ENCODE data around the gene CTNNA3. TPM values are rescaled to one million over a fixed set of nuclear protein-coding genes. Genes with fewer than 3 reads are reported as not detected.

CTNNA3 gene
- total RNA-seq, 1 experiment from 2014 or later, result not detected

- CTCF ChIA-PET, result interaction anchor here (0.7 kb wide), 1 partner anchor 54 kb away, joined by 3 read pairs; no protein-coding TSS in a partner anchor
- TF ChIP-seq, protein P1, sequence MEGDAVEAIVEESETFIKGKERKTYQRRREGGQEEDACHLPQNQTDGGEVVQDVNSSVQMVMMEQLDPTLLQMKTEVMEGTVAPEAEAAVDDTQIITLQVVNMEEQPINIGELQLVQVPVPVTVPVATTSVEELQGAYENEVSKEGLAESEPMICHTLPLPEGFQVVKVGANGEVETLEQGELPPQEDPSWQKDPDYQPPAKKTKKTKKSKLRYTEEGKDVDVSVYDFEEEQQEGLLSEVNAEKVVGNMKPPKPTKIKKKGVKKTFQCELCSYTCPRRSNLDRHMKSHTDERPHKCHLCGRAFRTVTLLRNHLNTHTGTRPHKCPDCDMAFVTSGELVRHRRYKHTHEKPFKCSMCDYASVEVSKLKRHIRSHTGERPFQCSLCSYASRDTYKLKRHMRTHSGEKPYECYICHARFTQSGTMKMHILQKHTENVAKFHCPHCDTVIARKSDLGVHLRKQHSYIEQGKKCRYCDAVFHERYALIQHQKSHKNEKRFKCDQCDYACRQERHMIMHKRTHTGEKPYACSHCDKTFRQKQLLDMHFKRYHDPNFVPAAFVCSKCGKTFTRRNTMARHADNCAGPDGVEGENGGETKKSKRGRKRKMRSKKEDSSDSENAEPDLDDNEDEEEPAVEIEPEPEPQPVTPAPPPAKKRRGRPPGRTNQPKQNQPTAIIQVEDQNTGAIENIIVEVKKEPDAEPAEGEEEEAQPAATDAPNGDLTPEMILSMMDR (IDR thresholded peaks at IDR 0.05; ENCODE audit: unreplicated experiment), result no peak
- no peaks in the 10 kb centered on the region for H3K36me3 Mint-ChIP-seq (ENCODE audit: insufficient read depth, unreplicated experiment)
- H3K9me3 Mint-ChIP-seq (ENCODE audit: low read depth, unreplicated experiment), result no peaks in the 10 kb centered on the region
- H3K27me3 Mint-ChIP-seq (ENCODE audit: unreplicated experiment), result no peaks in the 10 kb centered on the region
- DNase-seq, result no peak
- no peak overlapping the region for H3K4me3 Mint-ChIP-seq (ENCODE audit: low read depth, unreplicated experiment)
- no TSS peak for BruUV-seq (replicated peaks)
- peaks cover 23% of the 10 kb centered on the region for H3K4me1 Mint-ChIP-seq (ENCODE audit: low read depth, unreplicated experiment)
- H3K27ac Mint-ChIP-seq (ENCODE audit: unreplicated experiment), result no peak overlapping the region
- intact Hi-C loops (cut with micrococcal nuclease; ENCODE audit: unreplicated experiment), result no loop called here
Measured at GRCh38 chr10:65907199-65907712, 1788.7 kb downstream of the CTNNA3 start.

DNA sequence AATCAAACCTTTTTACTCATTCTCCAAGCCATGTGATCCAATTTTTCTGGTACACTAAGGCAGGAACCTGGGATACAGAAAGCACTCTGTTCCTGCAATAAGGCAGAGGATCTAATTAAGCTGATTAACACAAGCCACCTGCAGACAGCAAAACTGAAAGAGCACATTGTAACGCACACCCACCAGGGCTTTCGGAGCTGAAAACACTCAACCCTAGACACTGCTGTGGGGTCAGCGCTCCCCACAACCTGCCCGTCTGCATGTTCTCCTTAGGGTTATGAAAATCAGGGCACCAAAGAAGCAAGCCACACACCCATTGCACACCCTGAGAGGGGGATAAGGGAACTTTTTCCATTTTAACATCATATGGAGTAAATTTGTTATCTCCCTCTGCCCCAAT lies 1792.4 kb downstream of the CTNNA3 start:
- intact Hi-C loops (cut with micrococcal nuclease; ENCODE audit: unreplicated experiment), result no loop called here
- Mint-ChIP-seq H3K36me3 (ENCODE audit: insufficient read depth, unreplicated experiment) (no peaks in the 10 kb centered on the region), H3K4me1 (ENCODE audit: low read depth, unreplicated experiment) (no peaks in the 10 kb centered on the region), H3K4me3 (ENCODE audit: low read depth, unreplicated experiment) (no peak overlapping the region), H3K27ac (ENCODE audit: unreplicated experiment) (no peak overlapping the region), H3K27me3 (ENCODE audit: unreplicated experiment) (no peaks in the 10 kb centered on the region), H3K9me3 (ENCODE audit: low read depth, unreplicated experiment) (no peaks in the 10 kb centered on the region)
- DNase-seq, result no peak
- TF ChIP-seq, protein P1 (IDR thresholded peaks at IDR 0.05; ENCODE audit: unreplicated experiment), result no peak
- CTCF ChIA-PET, result no interaction called here
- no TSS peak for BruUV-seq (replicated peaks)

DNA sequence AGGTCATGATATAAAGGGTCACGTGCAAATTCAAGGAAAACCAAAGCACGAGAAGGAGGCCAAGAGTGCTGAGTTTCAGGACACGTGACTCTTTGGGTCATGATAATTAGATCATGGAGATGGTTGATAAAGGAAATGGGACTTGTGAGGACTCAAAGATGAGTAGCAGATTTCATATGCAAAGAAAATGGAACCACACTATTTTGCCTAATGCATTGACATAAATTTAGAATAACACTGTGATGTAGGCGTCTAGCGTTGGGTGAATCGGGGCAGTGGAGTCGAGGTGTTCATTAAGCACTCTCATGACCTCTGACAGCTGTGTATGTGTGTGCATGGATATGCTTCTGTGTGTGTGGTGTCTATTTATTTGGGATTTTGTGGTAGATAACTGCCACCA lies 1795.7 kb downstream of the CTNNA3 start:
- CTCF ChIA-PET, result no interaction called here
- no peaks in the 10 kb centered on the region for H3K9me3 Mint-ChIP-seq (ENCODE audit: low read depth, unreplicated experiment)
- no peaks in the 10 kb centered on the region for H3K27me3 Mint-ChIP-seq (ENCODE audit: unreplicated experiment)
- no peaks in the 10 kb centered on the region for H3K36me3 Mint-ChIP-seq (ENCODE audit: insufficient read depth, unreplicated experiment)
- TF ChIP-seq, protein P1 (IDR thresholded peaks at IDR 0.05; ENCODE audit: unreplicated experiment), result no peak
- no TSS peak for BruUV-seq (replicated peaks)
- H3K27ac Mint-ChIP-seq (ENCODE audit: unreplicated experiment), result no peak overlapping the region
- H3K4me3 Mint-ChIP-seq (ENCODE audit: low read depth, unreplicated experiment), result no peak overlapping the region
- no peak for DNase-seq
- H3K4me1 Mint-ChIP-seq (ENCODE audit: low read depth, unreplicated experiment), result no peaks in the 10 kb centered on the region
- intact Hi-C loops (cut with micrococcal nuclease; ENCODE audit: unreplicated experiment), result no loop called here

- intact Hi-C loops (cut with micrococcal nuclease; ENCODE audit: unreplicated experiment), result no loop called here
- no peak overlapping the region for H3K27ac Mint-ChIP-seq (ENCODE audit: unreplicated experiment)
- H3K4me1 Mint-ChIP-seq (ENCODE audit: low read depth, unreplicated experiment), result no peaks in the 10 kb centered on the region
- H3K9me3 Mint-ChIP-seq (ENCODE audit: low read depth, unreplicated experiment), result no peaks in the 10 kb centered on the region
- no peaks in the 10 kb centered on the region for H3K36me3 Mint-ChIP-seq (ENCODE audit: insufficient read depth, unreplicated experiment)
- no peak for DNase-seq
- no TSS peak for BruUV-seq (replicated peaks)
- CTCF ChIA-PET, result no interaction called here
- TF ChIP-seq, protein P1 (IDR thresholded peaks at IDR 0.05; ENCODE audit: unreplicated experiment), result no peak
- H3K4me3 Mint-ChIP-seq (ENCODE audit: low read depth, unreplicated experiment), result no peak overlapping the region
- H3K27me3 Mint-ChIP-seq (ENCODE audit: unreplicated experiment), result no peaks in the 10 kb centered on the region
Measured at GRCh38 chr10:65898055-65898454, 1797.9 kb downstream of the CTNNA3 start.
